Raji (cell line): ENCODE measurements around the gene CHURC1.

Experiments used
- POLR2A ChIP-seq: IDR thresholded peaks from 2 replicates; pipeline ENCODE4 v1.6.1; 2011; ENCODE audit warnings: low read depth, low read length, control low read depth; ENCODE audit not compliant: insufficient read depth

Gene CHURC1

GRCh38 chr14:64943556-64943955 is 29.3 kb downstream of the CHURC1 start:
- no peak for TF ChIP-seq POLR2A

- no peak for TF ChIP-seq POLR2A
Measured at GRCh38 chr14:64944041-64944440, 29.8 kb downstream of the CHURC1 start.

GRCh38 chr14:64944861-64945260 is 30.6 kb downstream of the CHURC1 start:
- no peak for TF ChIP-seq POLR2A

- no peak for TF ChIP-seq POLR2A
Measured at GRCh38 chr14:64945431-64946178, 31.4 kb downstream of the CHURC1 start.

GRCh38 chr14:64946310-64947045 is 32.2 kb downstream of the CHURC1 start:
- no peak for TF ChIP-seq POLR2A

GRCh38 chr14:64947710-64948611 is 33.7 kb downstream of the CHURC1 start:
- no peak for TF ChIP-seq POLR2A

GRCh38 chr14:64948612-64949210 is 34.5 kb downstream of the CHURC1 start:
- TF ChIP-seq POLR2A: no peak

- no peak for TF ChIP-seq POLR2A
Measured at GRCh38 chr14:64950889-64951288, 36.6 kb downstream of the CHURC1 start.

GRCh38 chr14:64951291-64951690 is 37.0 kb downstream of the CHURC1 start:
- no peak for TF ChIP-seq POLR2A

GRCh38 chr14:64951724-64952123 is 37.5 kb downstream of the CHURC1 start:
- TF ChIP-seq POLR2A: no peak

- no peak for TF ChIP-seq POLR2A
Measured at GRCh38 chr14:64952598-64953309, 38.5 kb downstream of the CHURC1 start.

- no peak for TF ChIP-seq POLR2A
Measured at GRCh38 chr14:64953310-64953654, 39.0 kb downstream of the CHURC1 start.

- no peak for TF ChIP-seq POLR2A
Measured at GRCh38 chr14:64953661-64954060, 39.4 kb downstream of the CHURC1 start.

- TF ChIP-seq POLR2A: no peak
Measured at GRCh38 chr14:64954491-64955240, 40.4 kb downstream of the CHURC1 start.
